Measurements from ENCODE around the gene VIM.

The VIM gene

GRCh38 chr10:17209881-17210280 is 18.2 kb upstream of the VIM start:
- no peak for DNase-seq (ENCODE audit: low read depth)

GRCh38 chr10:17210361-17210760 is 17.7 kb upstream of the VIM start:
- DNase-seq (ENCODE audit: low read depth) = no peak

GRCh38 chr10:17212802-17213221 is 15.2 kb upstream of the VIM start:
- DNase-seq (ENCODE audit: low read depth) = no peak

- DNase-seq (ENCODE audit: low read depth) = no peak
Observed at GRCh38 chr10:17213646-17214349, 14.2 kb upstream of the VIM start.

GRCh38 chr10:17214526-17214925 is 13.5 kb upstream of the VIM start:
- DNase-seq (ENCODE audit: low read depth) = no peak

- no peak for DNase-seq (ENCODE audit: low read depth)
Observed at GRCh38 chr10:17214971-17215781, 12.9 kb upstream of the VIM start.

- DNase-seq (ENCODE audit: low read depth) = no peak
Observed at GRCh38 chr10:17215782-17216122, 12.3 kb upstream of the VIM start.

GRCh38 chr10:17216217-17216900 is 11.7 kb upstream of the VIM start:
- no peak for DNase-seq (ENCODE audit: low read depth)

- no peak for DNase-seq (ENCODE audit: low read depth)
Observed at GRCh38 chr10:17216901-17217395, 11.1 kb upstream of the VIM start.

GRCh38 chr10:17217631-17218232 is 10.3 kb upstream of the VIM start:
- no peak for DNase-seq (ENCODE audit: low read depth)

- DNase-seq (ENCODE audit: low read depth) = no peak
Observed at GRCh38 chr10:17219024-17219423, 9.0 kb upstream of the VIM start.

GRCh38 chr10:17220652-17221100 is 7.4 kb upstream of the VIM start:
- no peak for DNase-seq (ENCODE audit: low read depth)

GRCh38 chr10:17222329-17222728 is 5.7 kb upstream of the VIM start:
- no peak for DNase-seq (ENCODE audit: low read depth)

- DNase-seq (ENCODE audit: low read depth) = no peak
Observed at GRCh38 chr10:17225808-17226207, 2.2 kb upstream of the VIM start.

- no peak for DNase-seq (ENCODE audit: low read depth)
Observed at GRCh38 chr10:17226891-17227303, 1.1 kb upstream of the VIM start.

GRCh38 chr10:17227367-17228090 is 512 bp upstream of the VIM start:
- DNase-seq (ENCODE audit: low read depth) = no peak

GRCh38 chr10:17229016-17229716 is 1.1 kb downstream of the VIM start:
- peak; percentile 35 for DNase-seq (ENCODE audit: low read depth)

- peak; percentile 25 for DNase-seq (ENCODE audit: low read depth)
Observed at GRCh38 chr10:17229717-17229966, 1.6 kb downstream of the VIM start.

GRCh38 chr10:17229967-17230682 is 2.1 kb downstream of the VIM start:
- DNase-seq (ENCODE audit: low read depth) = peak; percentile 71

- no peak for DNase-seq (ENCODE audit: low read depth)
Observed at GRCh38 chr10:17231788-17232187, 3.7 kb downstream of the VIM start.

All from stimulated activated CD8-positive, alpha-beta memory T cell treated with anti-CD3 and anti-CD28 coated beads, Interleukin-15, amount 100 ng/mL, for 24 hours (primary cell).